ENCODE results near the gene VMAC.
A peak's percentile ranks its signal among the peaks of the same experiment; 100 is the strongest.

The VMAC gene

DNA sequence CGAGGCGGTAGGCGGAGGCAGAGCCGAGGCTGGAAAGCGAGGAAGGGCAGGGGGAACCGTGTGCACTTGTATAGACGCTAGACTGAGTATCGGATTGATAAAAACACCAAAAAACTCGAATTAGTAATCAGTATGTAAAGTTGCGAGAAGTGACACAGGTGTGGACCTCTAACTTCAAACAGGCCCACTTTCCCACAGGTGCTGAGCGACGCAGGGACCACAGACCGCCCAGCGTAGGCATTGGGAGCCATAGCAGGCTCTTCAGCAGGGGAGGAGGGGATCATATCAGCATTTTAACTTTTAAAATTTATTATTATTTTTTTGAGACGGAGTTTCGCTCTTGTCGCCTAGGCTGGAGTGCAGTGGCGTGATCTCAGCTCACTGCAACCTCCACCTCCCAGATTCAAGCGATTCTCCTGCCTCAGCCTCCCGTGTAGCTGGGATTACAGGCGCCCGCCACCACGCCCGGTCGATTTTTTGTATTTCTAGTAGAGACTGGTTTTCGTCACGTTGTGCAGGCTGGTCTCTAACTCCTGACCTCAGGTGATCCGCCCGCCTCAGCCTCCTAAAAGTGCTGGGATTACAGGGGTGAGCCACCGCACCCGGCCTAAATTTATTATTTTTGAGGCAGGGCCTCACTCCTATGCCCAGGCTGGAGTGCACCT lies 574 bp downstream of the VMAC start:
- no peaks in the 10 kb centered on the region for H3K9me3 ChIP-seq (ENCODE audit: insufficient read depth, low read length)
- no peak overlapping the region for H3K27ac ChIP-seq (ENCODE audit: low read length)
- H3K4me2 ChIP-seq (ENCODE audit: low read length) = peak overlapping the region; percentile 87
- peaks cover 32% of the 10 kb centered on the region for H3K79me2 ChIP-seq (ENCODE audit: low read length)
- H3K4me1 ChIP-seq (ENCODE audit: low read length) = peaks cover 6% of the 10 kb centered on the region
- no peak for TF ChIP-seq CTCF (IDR thresholded peaks at IDR 0.05; ENCODE audit: low read depth, low read length)
- no peak for TF ChIP-seq EZH2phosphoT487 (IDR thresholded peaks at IDR 0.05; ENCODE audit: low read depth)
- H3K9ac ChIP-seq (ENCODE audit: low read length) = peak overlapping the region; percentile 58
- H2AFZ ChIP-seq (ENCODE audit: low read depth, low read length) = peak overlapping the region; percentile 22; the same call in 1 of the 2 replicates
- no peaks in the 10 kb centered on the region for H3K27me3 ChIP-seq (ENCODE audit: low read depth, low read length)
- H4K20me1 ChIP-seq (ENCODE audit: insufficient read depth, low read length) = no peaks in the 10 kb centered on the region
- H3K36me3 ChIP-seq (replicated peaks; ENCODE audit: low read depth, low read length) = peaks cover 7% of the 10 kb centered on the region
- H3K4me3 ChIP-seq (ENCODE audit: low read length) = peak overlapping the region; percentile 93

DNA sequence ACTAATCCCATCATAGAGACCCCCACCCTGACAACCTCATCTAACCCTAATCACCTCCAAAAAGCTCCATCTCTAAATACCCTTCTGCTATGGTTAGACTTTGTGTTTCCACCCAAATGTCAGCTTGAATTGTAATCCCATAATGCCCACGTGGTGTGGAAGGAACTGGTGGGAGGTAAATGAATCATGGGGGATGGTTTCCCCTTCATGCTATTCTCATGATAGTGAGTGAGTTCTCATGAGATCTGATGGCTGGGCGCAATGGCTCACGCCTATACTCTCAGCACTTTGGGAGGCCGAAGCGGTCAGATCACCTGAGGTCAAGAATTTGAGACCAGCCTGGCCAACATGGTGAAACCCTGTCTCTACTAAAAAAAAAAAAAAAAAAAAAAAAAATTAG lies 2.6 kb downstream of the VMAC start:
- Histone ChIP-seq H4K20me1 (ENCODE audit: insufficient read depth, low read length) (no peaks in the 10 kb centered on the region), H3K9me3 (ENCODE audit: insufficient read depth, low read length) (no peaks in the 10 kb centered on the region), H3K4me2 (ENCODE audit: low read length) (no peak overlapping the region), H3K79me2 (ENCODE audit: low read length) (peaks cover 14% of the 10 kb centered on the region), H3K4me1 (ENCODE audit: low read length) (peaks cover 6% of the 10 kb centered on the region), H3K27me3 (ENCODE audit: low read depth, low read length) (no peaks in the 10 kb centered on the region), H3K4me3 (ENCODE audit: low read length) (no peak overlapping the region), H3K36me3 (replicated peaks; ENCODE audit: low read depth, low read length) (peaks cover 6% of the 10 kb centered on the region), H2AFZ (ENCODE audit: low read depth, low read length) (no peak overlapping the region), H3K9ac (ENCODE audit: low read length) (no peak overlapping the region), H3K27ac (ENCODE audit: low read length) (no peak overlapping the region)
- no peak for TF ChIP-seq CTCF (IDR thresholded peaks at IDR 0.05; ENCODE audit: low read depth, low read length)
- no peak for TF ChIP-seq EZH2phosphoT487 (IDR thresholded peaks at IDR 0.05; ENCODE audit: low read depth)

- Histone ChIP-seq H4K20me1 (ENCODE audit: insufficient read depth, low read length) (no peaks in the 10 kb centered on the region), H3K9me3 (ENCODE audit: insufficient read depth, low read length) (no peaks in the 10 kb centered on the region), H3K36me3 (replicated peaks; ENCODE audit: low read depth, low read length) (peaks cover 10% of the 10 kb centered on the region), H3K27me3 (ENCODE audit: low read depth, low read length) (no peaks in the 10 kb centered on the region), H3K4me2 (ENCODE audit: low read length) (no peak overlapping the region), H3K4me3 (ENCODE audit: low read length) (no peak overlapping the region), H3K27ac (ENCODE audit: low read length) (no peak overlapping the region), H3K4me1 (ENCODE audit: low read length) (no peaks in the 10 kb centered on the region), H3K79me2 (ENCODE audit: low read length) (no peaks in the 10 kb centered on the region), H2AFZ (ENCODE audit: low read depth, low read length) (no peak overlapping the region), H3K9ac (ENCODE audit: low read length) (no peak overlapping the region)
- TF ChIP-seq CTCF (IDR thresholded peaks at IDR 0.05; ENCODE audit: low read depth, low read length) (no peak), EZH2phosphoT487 (IDR thresholded peaks at IDR 0.05; ENCODE audit: low read depth) (no peak)
Observed at GRCh38 chr19:5908773-5909442, 4.2 kb downstream of the VMAC start.

- Histone ChIP-seq H3K27me3 (ENCODE audit: low read depth, low read length) (no peaks in the 10 kb centered on the region), H3K79me2 (ENCODE audit: low read length) (no peaks in the 10 kb centered on the region), H2AFZ (ENCODE audit: low read depth, low read length) (no peak overlapping the region), H3K36me3 (replicated peaks; ENCODE audit: low read depth, low read length) (peaks cover 21% of the 10 kb centered on the region), H3K4me2 (ENCODE audit: low read length) (no peak overlapping the region), H3K4me3 (ENCODE audit: low read length) (no peak overlapping the region), H4K20me1 (ENCODE audit: insufficient read depth, low read length) (no peaks in the 10 kb centered on the region), H3K9me3 (ENCODE audit: insufficient read depth, low read length) (no peaks in the 10 kb centered on the region), H3K4me1 (ENCODE audit: low read length) (no peaks in the 10 kb centered on the region), H3K9ac (ENCODE audit: low read length) (no peak overlapping the region), H3K27ac (ENCODE audit: low read length) (no peak overlapping the region)
- TF ChIP-seq EZH2phosphoT487 (IDR thresholded peaks at IDR 0.05; ENCODE audit: low read depth) = no peak
- no peak for TF ChIP-seq CTCF (IDR thresholded peaks at IDR 0.05; ENCODE audit: low read depth, low read length)
Observed at GRCh38 chr19:5910638-5910907, 5.9 kb downstream of the VMAC start.

Measured in OCI-LY3 (cell line).